Calu3 (cell line): ENCODE results near the gene SLAIN1. TPM values are rescaled to one million over a fixed set of nuclear protein-coding genes. Genes with fewer than 3 reads are reported as not detected.

ENCODE experiments used
- BruUV-seq: library from RNA; stranded (reverse); fragments of 400-500 nt; replicated peaks from 2 replicates; lab custom pipeline; 2021; lab: Mats Ljungman, UMichigan
- CTCF ChIA-PET: fragments of 300-600 bp; sonication (Branson Sonifier 250); formaldehyde crosslinking; loops from one replicate; lab custom pipeline; 2022; ENCODE audit warnings: antibody characterized with exemption; lab: Charles Lee
- DNase-seq: peaks from one replicate; pipeline ENCODE4 v3.0.0; 2022
- H3K27ac Mint-ChIP-seq: one replicate; pipeline ENCODE4 v1.8.0; 2022; ENCODE audit warnings: mixed read lengths; ENCODE audit not compliant: unreplicated experiment
- H3K27me3 Mint-ChIP-seq: one replicate; pipeline ENCODE4 v1.8.0; 2022; ENCODE audit warnings: mixed read lengths; ENCODE audit not compliant: unreplicated experiment
- H3K36me3 Mint-ChIP-seq: one replicate; pipeline ENCODE4 v1.8.0; 2022; ENCODE audit warnings: mild to moderate bottlenecking, moderate library complexity, mixed read lengths; ENCODE audit not compliant: insufficient read depth, unreplicated experiment
- H3K4me1 Mint-ChIP-seq: one replicate; pipeline ENCODE4 v1.8.0; 2022; ENCODE audit warnings: mild to moderate bottlenecking, low read depth, mixed read lengths; ENCODE audit not compliant: unreplicated experiment
- H3K4me3 Mint-ChIP-seq: one replicate; pipeline ENCODE4 v1.8.0; 2022; ENCODE audit warnings: mild to moderate bottlenecking, low read depth, moderate library complexity, mixed read lengths; ENCODE audit not compliant: unreplicated experiment
- H3K9me3 Mint-ChIP-seq: one replicate; pipeline ENCODE4 v1.8.0; 2022; ENCODE audit warnings: low read depth, mixed read lengths; ENCODE audit not compliant: unreplicated experiment
- CTCF ChIP-seq: fragments of 200-600 bp; IDR thresholded peaks from one replicate; pipeline ENCODE4 v1.8.0; 2022; ENCODE audit warnings: antibody characterized with exemption; ENCODE audit not compliant: unreplicated experiment
- intact Hi-C: fragments of 100-400 bp; cut with micrococcal nuclease; formaldehyde crosslinking; loops from one replicate; pipeline ENCODE4 v1.10.0; 2022; ENCODE audit not compliant: unreplicated experiment
- total RNA-seq: library from RNA; stranded (reverse); gene quantifications from 2 replicates; pipeline ENCODE4 v1.2.3, GENCODE V29; 2022

Gene SLAIN1
- total RNA-seq, 1 experiment from 2014 or later = 4.1 TPM

GRCh38 chr13:77696006-77696878 is 1.2 kb upstream of the SLAIN1 start:
- Mint-ChIP-seq H3K4me1 (peaks cover 9% of the 10 kb centered on the region), H3K27me3 (no peaks in the 10 kb centered on the region), H3K9me3 (no peaks in the 10 kb centered on the region), H3K27ac (no peak overlapping the region), H3K4me3 (no peak overlapping the region), H3K36me3 (peaks cover 16% of the 10 kb centered on the region)
- TF ChIP-seq CTCF = no peak
- intact Hi-C loops = loop anchor here (5.0 kb wide), 1 partner anchor 426 kb away; no protein-coding TSS in a partner anchor
- no TSS peak for BruUV-seq
- CTCF ChIA-PET = no interaction called here
- DNase-seq = no peak

DNA sequence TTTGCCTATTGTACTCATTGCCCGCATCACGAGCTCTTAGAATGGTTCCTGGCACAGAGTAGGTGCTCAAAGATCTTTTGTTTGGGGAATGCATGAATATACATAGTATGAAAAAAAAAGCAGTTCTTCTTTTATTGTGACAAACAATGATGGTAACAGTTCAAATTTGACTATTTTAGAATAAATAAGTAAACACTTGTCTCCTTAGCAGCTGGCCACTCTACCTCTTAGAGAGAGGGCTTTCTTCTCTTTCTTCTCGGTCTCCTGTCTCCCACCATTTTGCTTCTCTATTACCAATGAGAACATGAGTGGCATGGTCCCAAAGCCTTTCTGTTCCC is 639 bp upstream of the SLAIN1 start:
- CTCF ChIA-PET = no interaction called here
- Mint-ChIP-seq H3K27me3 (no peaks in the 10 kb centered on the region), H3K4me3 (peak overlapping the region; percentile 73), H3K4me1 (peaks cover 9% of the 10 kb centered on the region), H3K9me3 (no peaks in the 10 kb centered on the region), H3K27ac (no peak overlapping the region), H3K36me3 (peaks cover 16% of the 10 kb centered on the region)
- no peak for TF ChIP-seq CTCF
- no peak for DNase-seq
- BruUV-seq = no TSS peak
- intact Hi-C loops = loop anchor here (5.0 kb wide), 1 partner anchor 425 kb away; no protein-coding TSS in a partner anchor

DNA sequence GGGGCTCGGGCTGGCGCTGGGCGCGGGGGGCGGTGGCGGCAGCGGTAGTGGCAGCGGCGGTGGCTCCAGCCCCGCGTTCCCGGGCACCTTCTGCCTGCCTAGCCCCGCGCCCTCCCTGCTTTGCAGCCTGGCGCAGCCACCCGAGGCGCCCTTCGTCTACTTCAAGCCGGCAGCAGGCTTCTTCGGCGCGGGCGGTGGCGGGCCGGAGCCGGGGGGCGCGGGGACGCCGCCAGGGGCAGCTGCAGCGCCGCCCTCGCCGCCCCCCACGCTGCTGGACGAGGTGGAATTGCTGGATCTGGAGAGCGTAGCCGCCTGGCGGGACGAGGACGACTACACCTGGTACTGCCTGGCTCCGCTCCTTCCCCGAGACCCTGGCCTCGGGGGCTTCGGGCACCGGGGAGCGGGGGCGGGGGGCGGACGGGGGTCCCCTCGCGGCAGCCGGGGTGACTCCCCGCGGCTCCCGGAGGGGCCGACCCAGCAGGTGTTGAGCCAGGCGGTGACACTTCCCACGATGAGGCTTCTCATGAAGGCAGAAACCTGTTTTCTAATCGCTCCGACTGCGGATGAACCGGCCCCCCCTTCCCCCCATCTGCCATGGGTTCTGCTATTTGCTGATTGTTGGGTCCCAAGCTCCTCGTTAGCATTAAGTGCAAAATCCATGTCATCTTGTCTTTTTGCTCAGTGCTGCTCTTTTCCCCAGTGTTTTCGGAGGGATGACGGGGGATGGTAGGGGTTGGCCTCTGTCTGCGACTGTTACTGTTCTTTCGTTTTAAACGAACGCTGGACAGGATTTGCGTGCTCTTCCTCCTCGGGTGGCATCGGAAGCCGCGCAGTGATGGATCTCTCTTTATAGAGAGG is 943 bp downstream of the SLAIN1 start:
- no peak for TF ChIP-seq CTCF
- peak; percentile 1 for DNase-seq
- CTCF ChIA-PET = no interaction called here
- BruUV-seq = no TSS peak
- Mint-ChIP-seq H3K4me1 (peaks cover 5% of the 10 kb centered on the region), H3K4me3 (peak overlapping the region; percentile 73), H3K27ac (no peak overlapping the region), H3K9me3 (no peaks in the 10 kb centered on the region), H3K27me3 (no peaks in the 10 kb centered on the region), H3K36me3 (peaks cover 14% of the 10 kb centered on the region)
- intact Hi-C loops = loop anchor here (5.0 kb wide), 1 partner anchor 424 kb away; no protein-coding TSS in a partner anchor

DNA sequence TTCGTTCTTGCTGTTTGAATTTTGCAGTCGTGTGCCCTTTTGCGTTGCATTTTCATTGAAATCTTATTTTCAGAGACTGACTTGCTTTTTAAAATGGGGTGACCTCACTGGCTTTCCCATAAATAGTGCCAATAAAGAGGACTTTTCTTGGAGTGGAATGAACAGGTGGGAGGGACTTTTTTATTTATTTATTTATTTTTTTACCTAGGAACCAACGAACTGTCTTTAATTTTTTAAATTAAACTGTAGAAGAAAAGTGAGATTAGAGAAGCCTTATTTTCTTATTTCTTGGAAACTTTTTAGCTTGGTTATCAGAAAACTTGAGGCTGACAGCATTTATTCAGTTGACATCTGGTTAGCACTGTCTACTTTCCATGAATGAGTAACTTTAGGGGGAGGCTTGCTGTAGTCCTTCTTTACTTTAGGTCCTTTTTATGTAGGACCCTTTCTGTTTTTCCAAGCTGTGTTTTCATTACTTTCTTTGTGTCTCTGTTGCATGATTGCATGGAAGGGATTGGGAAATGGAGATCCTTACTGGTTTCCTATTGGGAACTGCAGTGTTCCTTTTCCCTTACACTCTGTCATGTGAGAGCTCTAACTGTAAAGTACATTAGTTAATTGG is 1.7 kb downstream of the SLAIN1 start:
- intact Hi-C loops = loop anchor here (5.0 kb wide), 1 partner anchor 423 kb away; no protein-coding TSS in a partner anchor
- H3K4me1 Mint-ChIP-seq = no peaks in the 10 kb centered on the region
- CTCF ChIA-PET = no interaction called here
- H3K4me3 Mint-ChIP-seq = peak overlapping the region; percentile 73
- no peak for DNase-seq
- no peak overlapping the region for H3K27ac Mint-ChIP-seq
- TSS peak; percentile 29 for BruUV-seq
- H3K9me3 Mint-ChIP-seq = no peaks in the 10 kb centered on the region
- H3K36me3 Mint-ChIP-seq = peaks cover 10% of the 10 kb centered on the region
- H3K27me3 Mint-ChIP-seq = no peaks in the 10 kb centered on the region
- no peak for TF ChIP-seq CTCF
